GM19372 (cell line): ENCODE measurements around the gene SKI.

Experiments used
- ATAC-seq: cut with Tn5 transposase; IDR thresholded peaks from one replicate; pipeline ENCODE4 v1.9.1; 2021; ENCODE audit warnings: mild to moderate bottlenecking, low read depth, moderate library complexity; ENCODE audit not compliant: unreplicated experiment

Gene SKI

DNA sequence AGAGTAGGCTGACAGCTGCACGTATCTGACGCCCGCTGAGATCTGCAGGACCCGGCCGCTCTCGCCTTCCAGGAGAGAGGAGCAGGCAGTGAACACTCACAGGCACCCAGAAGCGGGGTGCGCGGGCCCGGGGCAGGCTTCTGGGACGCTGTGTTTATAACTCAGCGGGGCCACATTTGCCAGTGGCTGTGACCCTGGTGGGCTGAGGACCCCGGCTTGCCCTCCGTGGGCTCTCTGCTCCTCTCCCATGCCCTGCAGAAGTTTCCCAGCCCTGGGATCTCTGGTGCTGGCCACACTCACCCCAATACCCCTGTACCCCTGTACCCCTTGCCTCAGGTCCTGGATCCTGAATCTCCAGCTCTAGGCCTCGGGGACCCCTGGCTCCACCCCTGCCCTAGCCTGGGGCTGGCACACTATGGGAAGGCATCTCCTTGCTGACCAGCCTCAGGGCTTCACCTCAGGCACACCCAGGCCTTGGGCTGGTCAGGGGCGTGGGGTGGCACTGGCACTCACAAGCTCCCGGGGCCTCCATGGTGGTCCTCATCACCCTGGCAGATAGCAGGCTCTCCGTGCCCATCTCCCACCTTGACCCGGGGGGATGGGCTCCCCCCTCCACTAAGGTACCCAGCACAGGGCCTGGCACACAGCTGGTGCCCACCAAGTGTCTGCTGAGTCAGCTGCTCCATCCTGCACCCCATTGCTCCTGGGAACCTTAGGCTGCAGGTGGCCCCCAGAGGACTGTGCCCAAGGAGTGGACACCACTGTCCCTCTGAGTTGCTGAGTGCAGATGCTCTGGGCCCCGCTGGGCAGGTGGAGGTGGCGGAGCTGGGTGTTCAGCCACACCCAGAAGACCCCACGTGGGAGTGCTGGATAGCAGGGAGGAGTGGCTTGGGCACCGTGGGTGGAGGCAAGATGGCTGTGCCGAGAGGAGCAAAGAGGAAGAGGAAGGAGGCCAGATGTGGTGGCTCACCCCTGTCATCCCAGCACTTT, 130.8 kb downstream of the SKI start:
- no peak for ATAC-seq
